Cardiac fibroblast (primary cell): ENCODE measurements around the gene ELF2.
A peak's percentile ranks its signal among the peaks of the same experiment; 100 is the strongest.

ENCODE experiments used
- DNase-seq, 2 donors: peaks; one replicate each; pipeline versions ENCODE4 v3.0.0 to v3.0.0-alpha.2; 2010; ENCODE audit warnings: low read depth in 2 of 2
- H3K4me3 ChIP-seq, 2 donors: replicated peaks in 1 of 2; 1 replicate in 1 of 2; 2 replicates in 1 of 2; pipeline ENCODE4 v1.5.1; 2011; ENCODE audit warnings: low read depth in 2 of 2, low read length in 2 of 2, mild to moderate bottlenecking in 2 of 2, moderate library complexity in 1 of 2
- CTCF ChIP-seq: IDR thresholded peaks from one replicate; pipeline ENCODE4 v1.5.1; 2011; ENCODE audit warnings: low read depth, mild to moderate bottlenecking, low read length, inconsistent platforms

Gene ELF2

GRCh38 chr4:139212900-139213299, 35.9 kb upstream of the ELF2 start:
- no peak for DNase-seq
- no peak for TF ChIP-seq CTCF
- no peak overlapping the region for H3K4me3 ChIP-seq

GRCh38 chr4:139210486-139210885, 33.5 kb upstream of the ELF2 start:
- no peak for DNase-seq
- no peak for TF ChIP-seq CTCF
- H3K4me3 ChIP-seq = no peak overlapping the region

- H3K4me3 ChIP-seq = no peak overlapping the region
- no peak for DNase-seq
- TF ChIP-seq CTCF = no peak
Measured at GRCh38 chr4:139209470-139210063, 32.5 kb upstream of the ELF2 start.

GRCh38 chr4:139208404-139208945, 31.5 kb upstream of the ELF2 start:
- no peak for TF ChIP-seq CTCF
- DNase-seq = peak; percentile 66 to 97
- H3K4me3 ChIP-seq = no peak overlapping the region

GRCh38 chr4:139207873-139208403, 30.9 kb upstream of the ELF2 start:
- no peak for DNase-seq
- H3K4me3 ChIP-seq = no peak overlapping the region
- no peak for TF ChIP-seq CTCF

- DNase-seq = no peak
- H3K4me3 ChIP-seq = no peak overlapping the region
- no peak for TF ChIP-seq CTCF
Measured at GRCh38 chr4:139207247-139207646, 30.2 kb upstream of the ELF2 start.

- no peak for DNase-seq
- no peak overlapping the region for H3K4me3 ChIP-seq
- no peak for TF ChIP-seq CTCF
Measured at GRCh38 chr4:139202991-139203390, 26.0 kb upstream of the ELF2 start.
